ENCODE results near the gene SAMD7.
A peak's percentile ranks its signal among the peaks of the same experiment; 100 is the strongest.

SAMD7 gene, protein sequence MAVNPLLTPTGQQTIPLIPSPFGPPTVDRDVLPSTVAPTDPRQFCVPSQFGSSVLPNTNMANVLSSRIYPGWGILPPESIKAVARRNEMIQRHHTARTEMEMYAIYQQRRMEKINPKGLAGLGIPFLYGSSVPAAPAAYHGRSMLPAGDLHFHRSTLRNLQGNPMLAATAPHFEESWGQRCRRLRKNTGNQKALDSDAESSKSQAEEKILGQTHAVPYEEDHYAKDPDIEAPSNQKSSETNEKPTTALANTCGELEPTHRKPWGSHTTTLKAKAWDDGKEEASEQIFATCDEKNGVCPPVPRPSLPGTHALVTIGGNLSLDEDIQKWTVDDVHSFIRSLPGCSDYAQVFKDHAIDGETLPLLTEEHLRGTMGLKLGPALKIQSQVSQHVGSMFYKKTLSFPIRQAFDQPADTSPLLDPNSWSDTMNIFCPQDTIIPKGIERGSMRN

GRCh38 chr3:169911272-169911671, at the start of gene SAMD7:
Gene SAMD7 (plus strand): TSS chr3:169911572. CDS start chr3:169919499, 7,927 bp downstream.
- no peak for DNase-seq (ENCODE audit: low read depth)

DNA sequence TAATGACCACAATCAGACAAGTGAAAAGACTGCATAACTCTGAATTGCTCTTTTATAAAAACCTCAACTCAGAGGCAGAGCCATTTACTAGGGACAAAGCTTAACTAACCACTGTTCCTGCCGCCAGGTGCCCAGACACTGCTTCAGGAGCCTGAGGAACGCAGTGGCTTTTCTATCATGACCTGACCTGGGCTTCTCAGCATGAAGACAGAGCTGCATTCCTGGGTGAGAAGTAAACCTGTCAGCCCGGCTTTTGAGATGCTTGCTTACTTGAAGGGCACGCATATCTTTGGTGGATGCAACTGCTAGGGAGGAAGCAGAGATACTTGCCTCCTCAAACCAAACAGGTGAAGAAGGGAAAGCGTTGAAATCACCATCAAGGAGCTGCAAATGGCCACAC, 49.5 kb upstream of the SAMD7 start:
- no peak for DNase-seq (ENCODE audit: low read depth)

- peak; percentile 27 for DNase-seq (ENCODE audit: low read depth)
These were observed 47.9 kb upstream of the SAMD7 start for GRCh38 chr3:169863458-169863899.

- no peak for DNase-seq (ENCODE audit: low read depth)
These were observed 47.1 kb upstream of the SAMD7 start for GRCh38 chr3:169864270-169864669.

- DNase-seq (ENCODE audit: low read depth): no peak
These were observed 46.1 kb upstream of the SAMD7 start for GRCh38 chr3:169865176-169865767.

- no peak for DNase-seq (ENCODE audit: low read depth)
These were observed 43.7 kb upstream of the SAMD7 start for GRCh38 chr3:169867584-169868210.

DNA sequence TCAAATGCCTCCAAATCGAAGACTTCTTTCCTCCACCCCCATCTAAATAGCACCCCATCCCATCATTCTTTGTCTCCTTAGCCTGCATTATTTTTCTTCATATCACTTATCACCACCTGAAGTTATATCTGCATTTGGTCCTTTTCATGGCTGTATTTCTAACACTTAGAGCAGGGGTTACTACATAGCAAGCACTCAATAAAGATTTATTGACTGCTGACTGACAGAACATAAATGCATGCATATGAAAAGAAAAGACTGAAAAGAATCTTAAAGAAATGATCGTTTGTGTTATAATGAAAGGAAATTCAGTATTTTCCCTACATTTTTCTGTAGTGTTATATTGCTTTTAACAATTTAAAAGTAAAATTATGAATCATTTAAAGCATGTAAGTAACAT, 43.0 kb upstream of the SAMD7 start:
- DNase-seq (ENCODE audit: low read depth): no peak

- no peak for DNase-seq (ENCODE audit: low read depth)
These were observed 41.7 kb upstream of the SAMD7 start, which contains the start of gene LRRC31 for GRCh38 chr3:169869484-169870220. Gene LRRC31 (minus strand): TSS chr3:169869935. CDS start chr3:169869807, 128 bp downstream.

GRCh38 chr3:169871129-169871886, 40.1 kb upstream of the SAMD7 start:
- no peak for DNase-seq (ENCODE audit: low read depth)

GRCh38 chr3:169879013-169879557, 32.3 kb upstream of the SAMD7 start:
- no peak for DNase-seq (ENCODE audit: low read depth)

- DNase-seq (ENCODE audit: low read depth): no peak
These were observed 31.4 kb upstream of the SAMD7 start for GRCh38 chr3:169879845-169880575.

DNA sequence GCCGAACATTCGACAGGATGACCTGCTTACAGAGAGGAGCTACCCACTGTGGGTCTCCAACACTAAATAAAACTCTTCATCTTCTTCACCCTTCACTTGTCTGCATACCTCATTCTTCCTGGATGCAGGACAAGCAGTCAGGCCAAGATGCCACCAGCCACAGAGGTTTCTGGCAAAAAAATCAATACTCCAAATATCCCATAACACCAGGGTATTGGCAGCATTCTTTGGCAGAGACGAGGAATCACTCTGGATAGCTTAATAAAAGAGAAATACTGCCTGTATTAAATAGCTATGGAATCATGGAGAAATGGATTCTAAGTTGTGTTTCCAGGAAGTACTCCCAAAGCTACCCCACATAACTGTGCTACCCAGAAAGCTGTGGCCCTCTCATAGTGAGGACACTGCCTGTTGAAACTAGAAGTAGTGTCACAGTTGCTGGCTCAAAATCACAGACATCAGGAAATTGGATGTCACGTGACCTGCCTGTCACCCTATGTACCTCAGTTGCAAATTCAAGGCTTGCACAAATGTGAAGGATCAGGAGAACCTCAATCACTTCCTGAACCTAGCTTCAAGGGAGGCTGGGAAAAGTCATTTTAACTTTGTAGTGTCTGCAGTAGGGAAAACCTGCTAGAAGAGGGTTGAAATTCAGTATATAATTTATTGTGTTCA, 30.7 kb upstream of the SAMD7 start:
- no peak for DNase-seq (ENCODE audit: low read depth)

GRCh38 chr3:169886671-169887070, 24.7 kb upstream of the SAMD7 start:
- DNase-seq (ENCODE audit: low read depth): no peak

- no peak for DNase-seq (ENCODE audit: low read depth)
These were observed 19.5 kb upstream of the SAMD7 start for GRCh38 chr3:169891886-169892285.

DNA sequence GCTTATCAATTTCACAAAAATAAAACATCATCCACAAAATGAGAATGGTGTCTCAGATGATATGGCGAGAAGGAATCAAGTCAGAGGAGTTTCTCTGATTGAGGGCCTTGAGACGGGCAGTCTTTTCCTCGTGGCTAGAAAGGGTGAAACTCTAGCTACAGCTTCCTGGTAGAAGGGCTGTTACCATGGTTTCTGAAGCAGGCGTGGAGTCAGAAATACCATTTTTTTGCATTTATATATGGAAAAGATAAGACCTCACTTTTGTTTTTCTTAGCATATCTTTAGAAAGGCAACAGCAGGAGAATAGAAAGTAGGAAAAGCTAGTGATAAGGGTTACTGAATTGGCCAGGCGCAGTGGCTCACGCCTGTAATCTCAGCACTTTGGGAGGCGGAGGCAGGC, 17.3 kb upstream of the SAMD7 start:
- no peak for DNase-seq (ENCODE audit: low read depth)

GRCh38 chr3:169895072-169895471, 16.3 kb upstream of the SAMD7 start:
- no peak for DNase-seq (ENCODE audit: low read depth)

GRCh38 chr3:169897284-169897683, 14.1 kb upstream of the SAMD7 start:
- no peak for DNase-seq (ENCODE audit: low read depth)

DNA sequence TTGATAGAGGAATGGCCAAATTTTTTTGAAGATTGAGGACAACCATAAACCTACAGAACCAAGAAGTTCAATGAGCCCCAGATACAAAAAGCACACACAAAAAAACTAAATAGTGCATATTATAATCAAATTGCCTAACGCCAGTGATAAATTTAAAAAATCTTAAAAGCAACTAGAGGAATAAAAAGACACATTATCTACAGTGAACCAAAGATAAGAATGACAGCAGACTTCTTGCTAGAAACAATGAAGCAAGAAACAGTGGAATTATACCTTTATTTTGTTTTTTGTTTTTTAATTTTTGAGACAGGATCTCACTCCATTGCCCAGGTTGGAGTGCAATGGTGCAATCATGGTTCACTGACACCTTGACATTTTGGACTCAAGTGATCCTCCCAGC, 9.9 kb upstream of the SAMD7 start:
- DNase-seq (ENCODE audit: low read depth): no peak

GRCh38 chr3:169905404-169905803, 6.0 kb upstream of the SAMD7 start:
- DNase-seq (ENCODE audit: low read depth): no peak

DNA sequence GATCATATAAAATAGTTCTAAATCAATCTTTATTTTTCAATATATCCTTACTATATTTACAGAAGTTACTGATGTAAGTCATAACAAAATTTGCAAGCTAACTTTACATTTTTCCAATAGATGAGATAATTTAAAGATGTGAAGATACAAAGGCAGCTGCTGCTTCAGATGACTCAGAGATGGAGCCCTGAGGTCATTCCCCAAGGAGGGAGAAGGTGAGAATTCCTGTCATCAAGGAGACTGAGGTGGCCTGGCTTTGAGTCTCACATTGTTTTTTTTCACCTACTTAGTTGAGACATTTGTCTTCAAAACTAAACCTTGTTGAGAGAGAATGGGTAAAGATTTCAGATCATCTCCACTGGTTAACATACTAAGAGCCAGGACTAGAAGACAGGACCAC, 3.9 kb upstream of the SAMD7 start:
- no peak for DNase-seq (ENCODE audit: low read depth)
